Kidney (tissue), 14 donors: Measurements from ENCODE around the gene SEC14L2. TPM values are rescaled to one million over a fixed set of nuclear protein-coding genes. Genes with fewer than 3 reads are reported as not detected.
A peak's percentile ranks its signal among the peaks of the same experiment; 100 is the strongest.

ENCODE experiments used
- DNase-seq, 5 donors: peaks; one replicate each; pipeline ENCODE4 v3.0.0-alpha.2; 2013 to 2020
- FAIRE-seq: peaks from 2 replicates; lab custom pipeline; 2012; peaks lifted over from hg19 to GRCh38; lab: Jason Lieb, UNC
- H3K27ac ChIP-seq, 2 donors: one replicate each; pipeline ENCODE4 v1.7.0; 2013; ENCODE audit warnings: low read depth in 2 of 2, low read length in 2 of 2, inconsistent platforms in 1 of 2
- H3K27me3 ChIP-seq: one replicate; pipeline ENCODE4 v1.7.1; 2013; ENCODE audit warnings: low read length, inconsistent platforms; ENCODE audit not compliant: control insufficient read depth, insufficient read depth
- H3K36me3 ChIP-seq, 3 donors: one replicate each; pipeline versions ENCODE4 v1.7.0 to v1.7.1; 2013; ENCODE audit warnings: low read length in 3 of 3, control low read depth in 1 of 3, inconsistent platforms in 1 of 3; ENCODE audit not compliant: insufficient read depth in 3 of 3, control insufficient read depth in 2 of 3
- H3K4me1 ChIP-seq, 3 donors: one replicate each; pipeline versions ENCODE4 v1.7.0 to v1.7.1; 2013; ENCODE audit warnings: low read length in 3 of 3, inconsistent platforms in 1 of 3, low read depth in 1 of 3; ENCODE audit not compliant: control insufficient read depth in 2 of 3, insufficient read depth in 2 of 3
- H3K4me3 ChIP-seq, 3 donors: one replicate each; pipeline versions ENCODE4 v1.7.0 to v1.8.1; 2013; ENCODE audit warnings: low read length in 3 of 3, control low read depth in 1 of 3, inconsistent platforms in 1 of 3
- H3K9ac ChIP-seq, 3 donors: one replicate each; pipeline versions ENCODE4 v1.7.0 to v1.7.1; 2013; ENCODE audit warnings: low read length in 3 of 3, control low read depth in 1 of 3, inconsistent platforms in 1 of 3
- H3K9me3 ChIP-seq, 3 donors: one replicate each; pipeline versions ENCODE4 v1.7.0 to v1.7.1; 2013; ENCODE audit warnings: low read length in 3 of 3, control low read depth in 1 of 3, inconsistent platforms in 1 of 3; ENCODE audit not compliant: control insufficient read depth in 2 of 3, insufficient read depth in 1 of 3
- intact Hi-C: fragments of 100-400 bp; cut with DNase I; formaldehyde crosslinking; loops from one replicate; pipeline ENCODE4 v1.11.1; 2022
- polyA plus RNA-seq: library from polyadenylated mRNA; stranded (reverse); fragments of 350-450 nt; fragmentation: Illumina TruSeq; extraction: RNeasy Lipid Tissue Mini Kit (QIAGEN cat#74804); gene quantifications from one replicate; pipeline ENCODE4 v1.2.3, GENCODE V29; 2014; ENCODE audit warnings: low read depth, low replicate concordance; ENCODE audit not compliant: insufficient read depth
- total RNA-seq: library from RNA; stranded (reverse); fragmentation: NEBNext Ultra II Directional; extraction: Animal tissue kit (Norgen Biotek cat#: 25700); gene quantifications from one replicate; pipeline ENCODE4 v1.2.1, GENCODE V29; 2021
- TF ChIP-seq, protein P1 (sequence below): IDR thresholded peaks from 3 replicates; pipeline ENCODE4 v1.5.1; 2012; ENCODE audit warnings: mild to moderate bottlenecking, moderate library complexity, borderline replicate concordance; ENCODE audit not compliant: insufficient read depth; ENCODE audit errors: extremely low read depth
- donor health status: control.
- donor health status: control.
- donor health status: control.
- donor health status: control.
- donor health status: control.
- donor health status: DM: yes; HTN: yes; CAD: no.
- donor health status: Normal renal cell carcinoma (clear cell type).

The SEC14L2 gene
- total and polyA plus RNA-seq, 2 donors from 2014 or later, result 13.5 to 17.3 TPM

DNA sequence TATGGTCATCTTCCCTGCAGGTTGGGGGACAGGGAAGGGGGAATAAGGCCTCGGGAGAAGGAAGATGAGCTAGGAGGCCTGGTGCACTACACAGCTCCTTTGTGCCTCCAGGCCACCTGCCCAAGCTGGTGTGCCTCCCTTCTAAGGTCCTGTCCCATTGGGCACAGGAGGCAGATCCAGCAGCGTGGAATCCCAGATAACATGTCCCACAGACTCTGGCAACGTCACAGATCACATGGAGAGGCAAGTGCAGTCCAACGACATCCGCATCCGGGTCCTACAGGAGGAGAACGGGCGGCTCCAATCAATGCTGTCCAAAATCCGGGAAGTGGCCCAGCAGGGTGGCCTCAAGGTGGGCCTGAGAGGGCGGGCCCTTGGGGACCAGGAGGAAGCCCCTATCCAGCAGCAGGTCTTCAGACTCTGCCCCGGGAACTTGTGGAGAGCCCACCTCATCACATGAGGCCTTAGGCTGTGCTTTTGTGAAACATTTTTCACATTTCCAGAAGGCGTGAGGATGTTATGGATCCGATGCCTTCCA, 21.4 kb upstream of the SEC14L2 start:
- H3K36me3 ChIP-seq, result no peaks in the 10 kb centered on the region
- peak in 1 of 5 donors; percentile 55 for DNase-seq
- no peak overlapping the region for H3K27ac ChIP-seq
- TF ChIP-seq, protein P1, sequence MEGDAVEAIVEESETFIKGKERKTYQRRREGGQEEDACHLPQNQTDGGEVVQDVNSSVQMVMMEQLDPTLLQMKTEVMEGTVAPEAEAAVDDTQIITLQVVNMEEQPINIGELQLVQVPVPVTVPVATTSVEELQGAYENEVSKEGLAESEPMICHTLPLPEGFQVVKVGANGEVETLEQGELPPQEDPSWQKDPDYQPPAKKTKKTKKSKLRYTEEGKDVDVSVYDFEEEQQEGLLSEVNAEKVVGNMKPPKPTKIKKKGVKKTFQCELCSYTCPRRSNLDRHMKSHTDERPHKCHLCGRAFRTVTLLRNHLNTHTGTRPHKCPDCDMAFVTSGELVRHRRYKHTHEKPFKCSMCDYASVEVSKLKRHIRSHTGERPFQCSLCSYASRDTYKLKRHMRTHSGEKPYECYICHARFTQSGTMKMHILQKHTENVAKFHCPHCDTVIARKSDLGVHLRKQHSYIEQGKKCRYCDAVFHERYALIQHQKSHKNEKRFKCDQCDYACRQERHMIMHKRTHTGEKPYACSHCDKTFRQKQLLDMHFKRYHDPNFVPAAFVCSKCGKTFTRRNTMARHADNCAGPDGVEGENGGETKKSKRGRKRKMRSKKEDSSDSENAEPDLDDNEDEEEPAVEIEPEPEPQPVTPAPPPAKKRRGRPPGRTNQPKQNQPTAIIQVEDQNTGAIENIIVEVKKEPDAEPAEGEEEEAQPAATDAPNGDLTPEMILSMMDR, result no peak
- no peaks in the 10 kb centered on the region for H3K9me3 ChIP-seq
- no peak overlapping the region for H3K4me3 ChIP-seq
- H3K9ac ChIP-seq, result no peak overlapping the region
- H3K27me3 ChIP-seq, result no peaks in the 10 kb centered on the region
- FAIRE-seq, result no peak
- H3K4me1 ChIP-seq, result peaks cover 0 to 2% (median 0%) of the 10 kb centered on the region in 3 donors
- intact Hi-C loops, result no loop called here

DNA sequence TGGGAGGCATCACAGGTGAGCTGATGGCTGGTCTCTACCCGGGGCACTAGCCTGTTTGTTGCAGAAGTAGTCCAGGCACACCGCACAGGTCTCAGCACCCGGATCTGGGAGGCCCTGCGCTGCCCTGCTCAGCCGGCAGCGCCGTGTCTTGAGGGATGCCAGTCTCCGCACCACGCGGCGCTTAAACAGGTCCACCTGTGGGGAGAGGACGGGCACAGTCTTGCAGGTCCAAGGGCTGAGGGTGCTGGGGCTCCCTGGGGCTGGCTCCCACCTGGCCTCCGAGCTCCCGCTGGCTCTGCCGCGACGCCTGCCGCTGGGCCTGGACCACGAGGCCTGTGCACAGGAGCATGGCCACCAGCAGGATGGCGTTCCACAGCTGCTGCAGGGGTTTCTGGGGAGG, 16.8 kb upstream of the SEC14L2 start:
- Histone ChIP-seq H3K9ac (no peak overlapping the region), H3K27ac (no peak overlapping the region), H3K36me3 (peaks cover 0 to 9% (median 3%) of the 10 kb centered on the region in 3 donors), H3K27me3 (no peaks in the 10 kb centered on the region), H3K4me3 (no peak overlapping the region), H3K9me3 (no peaks in the 10 kb centered on the region), H3K4me1 (no peaks in the 10 kb centered on the region)
- no peak for DNase-seq
- TF ChIP-seq, protein P1, result no peak
- intact Hi-C loops, result no loop called here
- no peak for FAIRE-seq

DNA sequence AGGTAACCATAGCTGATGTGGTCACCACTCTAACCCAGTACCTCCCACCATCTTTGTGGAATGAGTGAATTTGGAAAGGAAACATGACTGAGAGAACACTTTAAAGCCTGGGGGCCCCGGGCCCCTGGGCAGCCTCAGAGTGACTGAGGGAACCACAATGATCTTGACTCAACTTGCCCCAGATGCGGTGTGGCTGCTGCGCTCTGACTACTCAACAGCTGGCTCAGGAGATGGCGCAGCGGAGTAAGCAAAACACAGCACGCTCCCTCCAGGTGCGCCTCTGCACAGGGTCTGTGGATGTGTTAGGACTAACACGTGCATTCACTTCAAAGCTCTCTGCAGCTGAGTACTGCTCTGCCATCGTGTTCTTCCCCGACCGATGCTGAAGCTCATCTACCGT, 15.6 kb upstream of the SEC14L2 start:
- FAIRE-seq, result no peak
- Histone ChIP-seq H3K4me1 (peaks cover 0 to 3% (median 0%) of the 10 kb centered on the region in 3 donors), H3K27me3 (no peaks in the 10 kb centered on the region), H3K27ac (no peak overlapping the region), H3K9me3 (no peaks in the 10 kb centered on the region), H3K9ac (no peak overlapping the region), H3K4me3 (no peak overlapping the region), H3K36me3 (peaks cover 0 to 9% (median 3%) of the 10 kb centered on the region in 3 donors)
- TF ChIP-seq, protein P1, result no peak
- DNase-seq, result no peak
- intact Hi-C loops, result no loop called here

DNA sequence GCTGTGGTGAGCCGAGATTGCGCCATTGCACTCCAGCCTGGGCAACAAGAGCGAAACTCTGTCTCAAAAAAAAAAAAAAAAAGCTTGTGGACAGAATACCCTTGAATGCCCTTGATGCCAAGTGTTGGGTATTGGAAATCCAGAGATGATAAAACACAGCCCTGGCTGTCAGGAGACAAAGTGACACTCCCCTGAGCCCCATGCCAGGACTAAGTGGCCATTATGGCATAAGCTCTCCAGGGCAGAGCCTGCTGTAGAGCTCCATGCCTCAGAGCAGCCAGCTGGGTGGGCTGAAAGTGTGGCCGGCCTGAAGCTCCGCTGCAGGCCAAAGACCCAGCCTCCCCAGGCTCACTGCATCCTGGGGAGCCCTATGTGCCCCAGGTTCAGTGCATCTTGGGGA, 14.5 kb upstream of the SEC14L2 start:
- Histone ChIP-seq H3K9ac (no peak overlapping the region), H3K27ac (no peak overlapping the region), H3K4me3 (no peak overlapping the region), H3K27me3 (no peaks in the 10 kb centered on the region), H3K36me3 (peaks cover 0 to 9% (median 3%) of the 10 kb centered on the region in 3 donors), H3K9me3 (no peaks in the 10 kb centered on the region), H3K4me1 (peaks cover 0 to 9% (median 0%) of the 10 kb centered on the region in 3 donors)
- TF ChIP-seq, protein P1, result no peak
- no peak for DNase-seq
- no peak for FAIRE-seq
- intact Hi-C loops, result no loop called here
